ENCODE measurements around the gene CRIP2. TPM values are rescaled to one million over a fixed set of nuclear protein-coding genes. Genes with fewer than 3 reads are reported as not detected.

The CRIP2 gene
- total RNA-seq, 1 donor from 2014 or later, result 19.2 TPM

GRCh38 chr14:105525326-105525725, 50.7 kb downstream of the CRIP2 start:
- H3K9me3 Mint-ChIP-seq, result no peaks in the 10 kb centered on the region
- H3K27me3 Mint-ChIP-seq (ENCODE audit: low read depth), result peaks cover 44% of the 10 kb centered on the region
- H3K36me3 Mint-ChIP-seq, result no peaks in the 10 kb centered on the region
- no peak for TF ChIP-seq CTCF (IDR thresholded peaks at IDR 0.05; ENCODE audit: unreplicated experiment)
- H3K4me1 Mint-ChIP-seq, result peaks cover 3% of the 10 kb centered on the region
- H3K27ac Mint-ChIP-seq, result no peak overlapping the region
- no peak for DNase-seq (ENCODE audit: low spot score in 2 of 2, unreplicated experiment in 2 of 2)
- peak overlapping the region; percentile 64 for H3K4me3 Mint-ChIP-seq

- peak in 1 of 2 experiments; percentile 43 for DNase-seq (ENCODE audit: low spot score in 2 of 2, unreplicated experiment in 2 of 2)
- Mint-ChIP-seq H3K9me3 (no peaks in the 10 kb centered on the region), H3K4me1 (peaks cover 3% of the 10 kb centered on the region), H3K4me3 (peak within 1 kb of the TSS; percentile 64), H3K27ac (no peak within 1 kb of the TSS), H3K27me3 (ENCODE audit: low read depth) (peaks cover 43% of the 10 kb centered on the region), H3K36me3 (no peaks in the 10 kb centered on the region)
- TF ChIP-seq CTCF (IDR thresholded peaks at IDR 0.05; ENCODE audit: unreplicated experiment), result no peak
These were observed 51.5 kb downstream of the CRIP2 start, which contains the start of gene TMEM121 for GRCh38 chr14:105525861-105526775. Gene TMEM121 (plus strand): TSS chr14:105526583. CDS start chr14:105528835, 2,252 bp downstream.

GRCh38 chr14:105526776-105527380, 52.3 kb downstream of the CRIP2 start:
- H3K9me3 Mint-ChIP-seq, result no peaks in the 10 kb centered on the region
- peaks cover 3% of the 10 kb centered on the region for H3K4me1 Mint-ChIP-seq
- no peak for TF ChIP-seq CTCF (IDR thresholded peaks at IDR 0.05; ENCODE audit: unreplicated experiment)
- H3K27me3 Mint-ChIP-seq (ENCODE audit: low read depth), result peaks cover 39% of the 10 kb centered on the region
- peak overlapping the region; percentile 61 for H3K4me3 Mint-ChIP-seq
- DNase-seq (ENCODE audit: low spot score in 2 of 2, unreplicated experiment in 2 of 2), result peak in 1 of 2 experiments; percentile 45
- no peak overlapping the region for H3K27ac Mint-ChIP-seq
- H3K36me3 Mint-ChIP-seq, result no peaks in the 10 kb centered on the region

GRCh38 chr14:105527381-105527825, 52.8 kb downstream of the CRIP2 start:
- no peak for TF ChIP-seq CTCF (IDR thresholded peaks at IDR 0.05; ENCODE audit: unreplicated experiment)
- Mint-ChIP-seq H3K27ac (no peak overlapping the region), H3K9me3 (no peaks in the 10 kb centered on the region), H3K27me3 (ENCODE audit: low read depth) (peaks cover 37% of the 10 kb centered on the region), H3K4me3 (peak overlapping the region; percentile 61), H3K36me3 (no peaks in the 10 kb centered on the region), H3K4me1 (peaks cover 3% of the 10 kb centered on the region)
- no peak for DNase-seq (ENCODE audit: low spot score in 2 of 2, unreplicated experiment in 2 of 2)

GRCh38 chr14:105527826-105528585, 53.4 kb downstream of the CRIP2 start:
- no peaks in the 10 kb centered on the region for H3K9me3 Mint-ChIP-seq
- peaks cover 3% of the 10 kb centered on the region for H3K4me1 Mint-ChIP-seq
- peak; percentile 72 to 87 for DNase-seq (ENCODE audit: low spot score in 2 of 2, unreplicated experiment in 2 of 2)
- no peaks in the 10 kb centered on the region for H3K36me3 Mint-ChIP-seq
- peak; percentile 77 for TF ChIP-seq CTCF (IDR thresholded peaks at IDR 0.05; ENCODE audit: unreplicated experiment)
- H3K4me3 Mint-ChIP-seq, result peak overlapping the region; percentile 61
- H3K27ac Mint-ChIP-seq, result no peak overlapping the region
- peaks cover 41% of the 10 kb centered on the region for H3K27me3 Mint-ChIP-seq (ENCODE audit: low read depth)

Data from mesothelial cell of epicardium (in vitro differentiated cells).